Stimulated activated CD4-positive, alpha-beta T cell treated with anti-CD3 and anti-CD28 coated beads, Interleukin-12 subunit alpha, Interleukin-12 subunit beta, amount 100 ng/mL, for 48 hours (primary cell): ENCODE results near the gene TSC22D4.

Experiments
- DNase-seq, 3 donors: peaks; one replicate each; pipeline ENCODE4 v3.0.0-alpha.2; 2020; ENCODE audit warnings: low read depth in 2 of 3, low spot score in 1 of 3

TSC22D4 gene

GRCh38 chr7:100493476-100494264 lies 14.7 kb upstream of the TSC22D4 start:
- DNase-seq: peak; percentile 25 to 54 (median 34)

GRCh38 chr7:100492738-100493475 lies 13.9 kb upstream of the TSC22D4 start:
- no peak for DNase-seq

GRCh38 chr7:100491192-100491578 lies 12.2 kb upstream of the TSC22D4 start:
- no peak for DNase-seq

DNA sequence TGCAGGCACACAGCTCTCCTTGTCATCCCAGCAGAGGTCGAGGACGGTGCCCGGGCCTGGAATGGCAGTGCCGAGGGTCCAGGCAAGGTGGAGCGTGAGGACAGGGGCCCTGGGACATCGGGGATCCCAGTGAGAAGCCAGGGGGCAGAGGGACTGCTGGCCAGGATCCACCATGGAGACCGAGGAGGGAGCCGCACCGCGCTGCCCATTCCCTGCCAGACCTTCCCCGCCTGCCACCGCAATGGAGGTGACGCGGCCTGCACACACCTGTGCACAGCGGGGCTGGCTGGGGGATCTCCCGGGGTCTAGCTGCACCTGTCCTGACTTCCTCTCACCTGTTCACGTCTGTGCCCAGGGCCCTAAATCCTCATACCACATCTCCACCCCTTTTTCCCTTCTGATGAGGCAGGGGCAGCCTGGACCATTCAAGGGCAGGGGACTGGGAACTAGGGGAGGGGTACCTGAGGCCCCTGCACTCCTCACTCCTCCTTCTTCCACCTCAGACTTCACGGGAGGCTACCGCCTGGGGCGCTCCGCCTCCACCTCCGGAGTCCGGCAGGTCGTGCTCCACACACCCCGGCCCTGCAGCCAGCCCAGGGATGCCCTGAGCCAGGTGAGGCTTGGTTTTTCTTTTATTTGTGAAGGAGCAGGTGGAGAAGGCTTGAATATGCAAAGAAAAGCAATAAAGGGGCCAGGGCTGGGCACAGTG lies 11.6 kb upstream of the TSC22D4 start:
- DNase-seq: no peak

DNA sequence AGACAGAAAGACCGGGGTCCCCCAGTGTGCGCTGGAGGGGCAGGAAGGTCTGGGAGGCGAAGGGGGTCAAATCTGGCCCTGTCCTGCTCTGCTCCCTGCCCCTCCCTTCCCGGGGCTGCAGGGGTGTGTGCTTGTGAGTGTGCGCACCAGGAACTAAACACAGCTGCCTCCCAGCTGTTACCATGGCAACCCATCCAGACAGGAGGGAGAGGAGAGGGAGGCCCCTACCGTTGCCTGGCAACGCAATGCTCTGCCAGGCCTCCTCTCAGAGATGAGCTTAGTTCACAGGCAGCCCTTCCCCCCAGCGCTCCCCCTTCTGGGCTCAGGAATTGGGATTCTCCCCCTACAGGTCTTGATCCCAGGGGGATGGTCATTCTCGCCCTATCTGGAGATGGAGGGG lies 10.8 kb upstream of the TSC22D4 start:
- DNase-seq: no peak

DNA sequence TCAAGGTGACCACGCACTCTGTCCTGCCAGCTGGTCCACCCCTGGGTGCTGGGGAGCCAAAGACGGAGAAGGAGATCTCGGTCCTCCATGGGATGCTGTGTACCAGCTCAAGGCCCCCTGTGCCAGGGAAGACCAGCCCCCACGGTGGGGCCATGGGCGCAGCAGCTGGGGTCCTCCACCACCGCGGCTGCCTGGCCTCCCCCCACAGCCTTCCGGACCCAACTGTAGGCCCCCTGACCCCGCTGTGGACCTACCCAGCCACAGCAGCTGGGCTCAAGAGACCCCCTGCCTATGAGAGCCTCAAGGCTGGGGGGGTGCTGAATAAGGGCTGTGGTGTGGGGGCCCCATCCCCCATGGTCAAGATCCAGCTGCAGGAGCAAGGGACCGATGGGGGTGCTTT lies 10.1 kb upstream of the TSC22D4 start:
- DNase-seq: no peak

DNA sequence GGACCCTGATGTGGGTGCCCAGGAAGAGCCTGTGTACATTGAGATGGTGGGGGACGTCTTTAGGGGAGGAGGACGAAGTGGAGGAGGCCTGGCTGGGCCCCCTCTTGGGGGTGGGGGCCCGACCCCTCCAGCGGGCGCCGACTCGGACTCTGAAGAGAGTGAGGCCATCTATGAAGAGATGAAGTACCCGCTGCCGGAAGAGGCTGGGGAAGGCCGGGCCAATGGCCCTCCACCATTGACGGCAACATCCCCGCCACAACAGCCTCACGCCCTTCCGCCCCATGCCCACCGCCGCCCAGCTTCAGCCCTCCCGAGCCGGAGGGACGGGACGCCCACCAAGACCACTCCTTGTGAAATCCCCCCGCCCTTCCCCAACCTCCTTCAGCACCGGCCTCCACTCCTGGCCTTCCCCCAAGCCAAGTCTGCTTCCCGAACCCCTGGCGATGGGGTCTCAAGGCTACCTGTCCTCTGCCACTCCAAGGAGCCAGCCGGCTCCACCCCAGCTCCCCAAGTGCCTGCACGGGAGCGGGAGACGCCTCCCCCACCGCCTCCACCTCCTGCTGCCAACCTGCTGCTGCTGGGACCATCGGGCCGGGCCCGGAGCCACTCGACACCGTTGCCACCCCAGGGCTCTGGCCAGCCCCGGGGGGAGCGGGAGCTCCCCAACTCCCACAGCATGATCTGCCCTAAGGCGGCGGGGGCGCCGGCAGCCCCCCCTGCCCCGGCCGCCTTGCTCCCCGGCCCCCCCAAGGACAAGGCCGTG lies 9.5 kb upstream of the TSC22D4 start:
- DNase-seq: no peak

DNA sequence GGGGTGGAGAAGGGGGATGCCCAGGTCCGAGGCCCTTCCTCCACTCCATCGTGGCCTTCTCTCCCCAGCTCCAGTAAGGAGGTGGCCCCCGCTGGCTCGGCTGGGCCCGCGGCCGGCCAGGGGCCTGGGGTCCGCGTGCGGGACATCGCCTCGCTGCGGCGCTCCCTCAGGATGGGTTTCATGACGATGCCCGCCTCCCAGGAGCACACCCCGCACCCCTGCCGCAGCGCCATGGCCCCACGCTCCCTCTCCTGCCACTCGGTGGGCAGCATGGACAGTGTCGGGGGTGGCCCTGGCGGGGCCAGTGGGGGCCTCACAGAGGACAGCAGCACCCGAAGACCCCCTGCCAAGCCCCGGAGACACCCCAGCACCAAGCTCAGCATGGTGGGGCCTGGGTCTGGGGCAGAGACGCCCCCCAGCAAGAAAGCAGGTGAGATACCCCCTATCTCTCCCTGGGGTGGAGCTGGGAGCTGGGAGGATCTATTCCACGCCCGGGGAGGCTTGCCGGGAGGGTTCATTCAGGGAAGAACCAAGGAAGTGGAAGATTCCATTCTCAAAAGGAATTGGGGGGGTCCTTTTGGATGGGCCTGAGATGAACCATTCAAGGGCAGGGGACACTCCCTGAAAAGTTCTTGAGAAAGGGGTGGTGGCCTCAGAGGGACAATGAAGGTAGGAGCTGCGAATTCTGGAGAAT lies 7.9 kb upstream of the TSC22D4 start:
- no peak for DNase-seq

DNA sequence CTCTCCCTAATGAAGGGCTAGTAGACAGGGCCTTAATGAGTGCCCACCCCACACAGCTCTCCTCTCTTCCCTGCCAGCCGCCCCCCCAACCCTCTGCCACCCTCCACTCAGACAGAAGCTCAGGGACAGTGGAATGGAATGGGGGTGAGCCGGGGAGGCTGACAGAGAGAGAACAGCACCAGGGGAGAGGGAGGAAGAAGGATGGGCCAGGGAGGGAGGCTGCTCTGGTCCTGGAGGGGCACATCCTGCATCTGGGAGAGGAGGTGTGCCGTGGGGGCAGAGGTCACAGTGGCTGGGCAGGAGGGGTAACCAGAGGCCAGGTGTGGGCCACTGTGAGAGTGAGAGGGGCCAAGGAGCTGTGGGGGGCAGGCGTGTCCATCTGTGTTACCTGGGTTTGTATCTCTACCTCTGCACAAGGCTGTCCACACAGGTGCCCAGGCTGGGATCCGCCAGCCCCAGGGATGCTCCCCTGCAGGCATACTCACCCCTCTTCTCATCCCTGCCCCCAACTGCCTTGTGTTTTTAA lies 7.2 kb upstream of the TSC22D4 start:
- no peak for DNase-seq

DNA sequence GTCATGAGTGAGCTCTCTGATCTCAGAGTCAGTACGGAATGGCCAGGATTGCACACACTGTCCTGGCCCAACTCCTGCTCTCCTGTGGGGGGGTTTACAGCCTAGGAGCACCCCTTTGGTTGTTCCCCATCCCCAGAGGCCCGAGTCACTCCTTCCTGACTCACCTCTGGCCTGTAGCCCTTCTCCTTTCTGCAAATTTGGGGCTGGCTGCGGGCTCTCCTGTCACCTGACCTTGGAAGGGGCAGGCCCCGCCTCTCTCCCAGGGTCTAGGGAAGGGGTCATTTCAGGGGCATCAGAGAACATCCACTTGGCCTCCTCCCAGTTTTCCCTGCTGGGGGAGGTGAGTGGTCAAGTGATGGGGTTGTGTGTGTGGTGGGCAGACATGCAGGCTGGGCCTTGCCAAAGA lies 6.5 kb upstream of the TSC22D4 start:
- no peak for DNase-seq

DNA sequence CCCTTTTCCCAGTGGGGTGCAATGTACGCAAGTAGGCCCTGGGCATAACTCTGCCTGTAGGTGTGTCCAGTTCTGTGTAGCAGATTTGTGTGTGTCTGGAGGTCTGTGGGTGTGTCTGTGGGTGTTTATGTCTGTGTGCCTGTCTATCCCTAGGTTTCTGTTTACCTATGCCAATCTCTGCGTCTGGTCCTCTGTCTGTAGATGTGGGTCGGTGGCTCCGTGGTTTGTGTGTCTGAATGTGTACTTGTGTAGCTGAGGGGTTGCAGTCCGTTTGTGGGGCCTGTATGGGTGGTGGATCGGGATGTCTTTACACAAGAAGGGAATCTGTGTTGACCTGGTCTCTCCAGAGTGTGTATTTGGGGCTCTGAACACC lies 5.6 kb upstream of the TSC22D4 start:
- no peak for DNase-seq

DNA sequence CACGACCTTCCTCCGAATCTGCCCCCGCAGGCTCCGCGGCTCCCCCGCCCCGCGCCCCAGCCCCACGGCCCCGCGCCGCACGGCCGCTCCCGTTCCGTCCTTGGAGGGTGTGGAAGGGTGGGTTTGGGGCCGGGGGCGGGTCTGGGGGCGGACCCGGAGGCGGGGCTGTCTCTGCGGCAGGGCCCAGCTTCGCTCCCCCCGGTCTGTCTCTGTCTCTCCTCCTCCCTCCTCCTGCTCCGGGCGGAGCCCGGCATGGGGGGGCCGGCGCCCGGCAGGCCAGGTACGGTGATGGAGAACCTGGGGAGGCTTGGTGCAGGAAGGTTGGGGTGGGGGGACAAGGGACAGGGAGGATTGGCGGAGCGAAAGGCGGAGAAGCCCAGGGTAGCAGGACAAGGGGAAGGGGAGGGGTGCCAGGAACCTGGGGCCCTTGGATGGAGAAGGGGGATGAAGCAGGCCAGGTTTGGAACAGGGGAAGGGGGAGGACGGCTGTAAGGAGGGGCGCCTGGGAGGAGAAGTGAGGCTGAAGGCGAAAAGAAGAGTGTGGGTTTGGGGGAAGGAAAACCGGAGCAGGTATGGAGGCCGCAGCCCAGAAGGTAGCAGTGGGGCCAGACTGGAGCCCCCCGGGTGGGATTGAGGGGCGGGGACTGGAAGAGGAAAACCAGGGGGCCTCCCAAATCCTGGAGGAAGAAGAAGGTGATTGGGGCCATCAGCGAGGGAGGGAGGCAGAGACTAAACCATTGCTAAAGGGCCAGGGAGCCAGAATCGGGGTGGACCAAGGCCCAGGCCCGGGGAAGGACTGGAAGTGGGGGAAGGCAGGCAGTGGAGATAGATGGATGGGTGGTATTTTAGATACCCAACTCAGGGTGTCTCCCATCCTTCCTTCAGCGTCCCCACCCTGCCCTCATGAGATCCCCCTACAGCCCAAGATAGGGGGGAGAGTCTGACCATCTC lies 5.0 kb upstream of the TSC22D4 start, which contains the start of gene NYAP1:
TSS of gene NYAP1 (plus strand) at position 206 of the 951 bp plus-strand sequence. CDS start 1,385 bp downstream, outside the sequence.
- DNase-seq: peak in 1 of 3 donors; percentile 13

- DNase-seq: peak; percentile 55 to 83 (median 70)
Observed at GRCh38 chr7:100483090-100483721, 4.2 kb upstream of the TSC22D4 start.

GRCh38 chr7:100482728-100483089 lies 3.7 kb upstream of the TSC22D4 start:
- no peak for DNase-seq

GRCh38 chr7:100481466-100481865 lies 2.5 kb upstream of the TSC22D4 start:
- DNase-seq: no peak

- DNase-seq: no peak
Observed at GRCh38 chr7:100477871-100478267, 1.1 kb downstream of the TSC22D4 start.

DNA sequence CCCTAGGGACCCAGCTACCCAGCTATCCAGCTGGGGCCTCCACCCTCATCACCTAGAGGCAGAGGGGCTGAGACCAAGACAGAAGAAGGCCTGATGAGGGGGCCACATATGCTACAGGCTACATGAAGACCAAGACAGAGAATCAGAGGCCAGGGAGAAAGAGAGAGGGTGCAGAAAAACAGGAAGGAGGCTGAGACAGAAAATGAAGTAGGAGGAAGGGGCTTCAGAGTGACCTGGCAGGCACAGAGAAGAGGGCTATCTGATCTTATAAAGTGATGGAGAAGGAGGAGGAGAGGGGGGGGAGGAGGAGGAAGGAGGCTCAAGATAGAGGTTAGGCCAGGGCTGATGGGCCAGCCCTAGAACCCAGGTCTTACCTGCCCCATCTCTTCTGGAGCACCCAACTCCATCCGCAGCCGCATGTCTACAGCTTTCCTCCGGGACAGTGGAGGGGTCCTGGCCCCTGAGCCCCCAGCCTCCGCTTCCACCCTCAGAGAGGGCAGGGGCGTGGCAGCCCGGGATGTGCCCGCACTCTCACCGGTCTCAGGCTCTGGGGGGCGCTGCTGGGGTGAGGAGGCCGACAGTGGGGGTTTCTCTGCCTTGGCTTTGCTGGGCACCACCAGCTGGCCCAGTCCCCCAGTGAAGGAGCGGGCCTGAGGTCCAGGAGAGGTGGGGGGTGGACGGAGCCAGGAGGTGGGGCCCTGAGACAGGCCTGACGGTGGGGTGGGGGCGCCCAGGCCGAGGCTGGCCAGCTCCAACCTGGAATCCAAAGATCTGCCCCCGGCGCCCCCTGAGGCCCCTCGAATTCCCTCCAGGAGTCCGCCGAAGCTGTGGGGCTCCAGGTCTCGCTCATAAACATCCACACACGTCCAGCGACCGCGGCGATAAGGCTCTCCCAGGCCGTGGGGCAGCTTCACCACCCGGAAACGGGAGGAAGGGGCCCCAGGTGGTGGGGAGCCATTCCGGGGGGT lies 1.8 kb downstream of the TSC22D4 start:
- peak in 2 of 3 donors; percentile 38 to 48 for DNase-seq
